Measurements from ENCODE around the gene LEMD3. TPM values are rescaled to one million over a fixed set of nuclear protein-coding genes. Genes with fewer than 3 reads are reported as not detected.
"Not testable (repeated sequence)": the region's sequence is repeated elsewhere in the genome, so short reads cannot be mapped to it uniquely, and the experiment has no call there.

The LEMD3 gene
- total RNA-seq, 1 donor from 2014 or later, result 29.2 TPM

DNA sequence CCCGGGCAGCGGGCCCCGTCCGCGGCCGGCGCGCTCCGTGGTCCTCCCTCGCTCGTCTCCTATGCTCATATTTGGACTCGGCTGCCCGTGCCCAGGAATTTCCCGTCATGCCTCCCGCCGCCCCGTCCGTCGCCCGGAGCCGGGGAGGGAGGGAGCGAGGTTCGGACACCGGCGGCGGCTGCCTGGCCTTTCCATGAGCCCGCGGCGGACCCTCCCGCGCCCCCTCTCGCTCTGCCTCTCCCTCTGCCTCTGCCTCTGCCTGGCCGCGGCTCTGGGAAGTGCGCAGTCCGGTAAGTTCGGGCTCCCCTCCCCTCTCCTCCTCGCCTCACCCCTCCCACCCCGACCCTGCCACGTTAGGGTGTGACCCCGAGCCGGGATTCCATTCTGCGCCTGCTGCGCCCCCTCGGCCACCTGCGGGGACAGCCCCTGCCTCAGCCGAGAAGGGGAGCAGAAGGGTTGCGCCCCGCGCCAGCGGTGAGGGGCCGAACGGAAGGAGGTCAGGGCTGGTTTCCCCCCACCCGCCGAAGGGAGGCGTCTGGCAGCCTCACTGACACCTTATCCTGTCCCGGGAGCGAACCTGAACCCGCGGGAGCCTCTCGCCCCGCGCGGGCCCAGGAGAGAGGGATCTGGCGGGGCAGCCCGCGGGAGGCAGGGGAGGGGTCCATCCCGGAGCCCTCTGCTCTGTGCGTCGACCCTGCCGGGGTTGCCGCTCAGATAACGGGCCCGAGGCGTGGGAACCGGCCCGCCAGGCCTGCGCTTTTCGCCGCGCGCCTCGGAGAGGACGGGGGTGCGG, 109.4 kb downstream of the LEMD3 start, which contains the start of gene MSRB3:
MSRB3 (plus strand) TSS at position 108 of the 793 bp plus-strand sequence. CDS start 29,897 bp downstream, outside the sequence.
- H3K36me3 Mint-ChIP-seq (ENCODE audit: low read depth), result no peaks in the 10 kb centered on the region
- H3K27ac Mint-ChIP-seq, result no peak within 1 kb of the TSS
- H3K4me3 Mint-ChIP-seq (ENCODE audit: low read depth), result peak within 1 kb of the TSS; percentile 54
- peaks cover 70% of the 10 kb centered on the region for H3K27me3 Mint-ChIP-seq (ENCODE audit: low read depth)
- no peaks in the 10 kb centered on the region for H3K9me3 Mint-ChIP-seq
- intact Hi-C loops (cut with micrococcal nuclease), result no loop called here
- no peak for DNase-seq (ENCODE audit: low spot score)
- peaks cover 4% of the 10 kb centered on the region for H3K4me1 Mint-ChIP-seq (ENCODE audit: low read depth)

DNA sequence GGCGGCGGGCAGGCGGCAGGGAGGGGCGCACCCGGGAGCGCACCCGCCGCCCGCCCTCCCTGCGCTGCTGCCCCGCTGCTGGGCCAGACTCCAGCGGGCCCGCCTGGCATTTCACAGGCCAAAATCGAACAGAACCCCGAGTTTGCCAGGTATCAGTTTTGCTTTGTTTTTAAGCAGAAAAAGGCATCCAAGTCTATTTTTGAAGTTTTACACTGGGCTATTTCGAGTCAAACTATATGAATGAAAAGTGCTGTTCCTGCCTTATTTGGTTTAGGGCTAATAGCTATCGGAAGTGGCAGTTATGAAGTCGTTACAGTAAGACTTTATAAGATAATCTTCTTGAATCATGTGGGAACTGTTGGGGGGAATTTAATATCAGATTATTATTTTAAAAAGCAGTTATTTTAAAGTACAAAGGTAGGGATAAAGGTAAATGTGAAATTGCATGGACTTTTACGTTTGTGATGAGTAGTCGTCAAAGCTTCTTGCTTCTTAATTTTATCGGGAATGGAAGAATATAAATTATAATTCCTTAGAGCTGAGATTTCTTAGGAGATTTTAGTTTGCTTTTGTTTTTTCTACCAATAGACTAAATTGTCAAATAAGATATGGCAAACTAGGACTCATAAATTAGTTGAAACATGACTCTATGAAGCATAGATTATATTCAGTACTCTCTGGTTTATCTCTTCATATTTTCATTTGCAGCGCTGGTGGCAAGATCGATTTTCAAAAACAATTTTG, 110.2 kb downstream of the LEMD3 start:
- intact Hi-C loops (cut with micrococcal nuclease), result no loop called here

DNA sequence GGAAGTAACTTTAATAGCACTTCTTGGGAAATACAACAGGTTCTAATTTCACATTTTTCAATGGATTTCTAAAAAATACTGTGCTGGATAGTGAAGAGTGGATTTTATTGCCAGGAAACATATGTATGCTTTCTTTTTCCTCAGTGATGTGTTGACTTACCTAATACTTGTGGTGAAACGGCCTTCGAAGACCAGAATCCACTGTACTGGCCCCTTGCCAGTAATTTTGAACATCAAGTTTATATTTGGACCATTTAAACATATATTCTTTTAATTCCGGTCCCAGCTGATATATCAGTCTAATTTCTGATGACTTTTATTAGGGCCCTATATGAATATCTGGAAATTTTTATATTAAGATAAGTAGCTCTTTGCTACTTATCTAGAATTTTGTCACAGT, 110.9 kb downstream of the LEMD3 start:
- DNase-seq (ENCODE audit: low spot score), result no peak
- intact Hi-C loops (cut with micrococcal nuclease), result no loop called here
- no peaks in the 10 kb centered on the region for H3K36me3 Mint-ChIP-seq (ENCODE audit: low read depth)
- peaks cover 59% of the 10 kb centered on the region for H3K27me3 Mint-ChIP-seq (ENCODE audit: low read depth)
- H3K4me3 Mint-ChIP-seq (ENCODE audit: low read depth), result no peak overlapping the region
- no peaks in the 10 kb centered on the region for H3K9me3 Mint-ChIP-seq
- H3K4me1 Mint-ChIP-seq (ENCODE audit: low read depth), result peaks cover 4% of the 10 kb centered on the region
- H3K27ac Mint-ChIP-seq, result no peak overlapping the region

More for the DNA sequence above, 110.2 kb downstream of the LEMD3 start:
- no peak for DNase-seq (ENCODE audit: low spot score)
- no peaks in the 10 kb centered on the region for H3K36me3 Mint-ChIP-seq (ENCODE audit: low read depth)
- H3K27ac Mint-ChIP-seq, result no peak overlapping the region
- H3K27me3 Mint-ChIP-seq (ENCODE audit: low read depth), result peaks cover 64% of the 10 kb centered on the region
- peaks cover 4% of the 10 kb centered on the region for H3K4me1 Mint-ChIP-seq (ENCODE audit: low read depth)
- peak overlapping the region; percentile 43 for H3K4me3 Mint-ChIP-seq (ENCODE audit: low read depth)
- no peaks in the 10 kb centered on the region for H3K9me3 Mint-ChIP-seq

DNA sequence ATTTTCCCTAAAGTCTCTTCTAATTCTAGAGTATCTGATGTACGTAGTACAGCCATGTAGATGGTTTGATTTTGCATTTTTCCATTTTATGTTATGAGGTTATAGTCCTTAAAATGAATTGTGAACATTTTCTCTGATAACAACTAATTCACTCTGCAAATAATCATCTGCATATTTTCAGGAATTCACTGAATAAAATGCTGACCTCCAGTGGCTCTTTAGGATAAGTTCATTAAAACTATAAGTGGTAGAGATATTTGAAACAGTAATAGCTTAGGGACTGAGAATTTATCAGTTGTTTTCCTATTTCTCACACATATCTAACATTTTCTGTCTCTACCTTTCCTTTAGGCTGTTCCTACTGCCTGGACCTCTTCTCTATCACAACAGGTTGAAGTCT, 113.5 kb downstream of the LEMD3 start:
- intact Hi-C loops (cut with micrococcal nuclease), result no loop called here
- Mint-ChIP-seq H3K9me3 (no peaks in the 10 kb centered on the region), H3K27me3 (ENCODE audit: low read depth) (peaks cover 40% of the 10 kb centered on the region), H3K36me3 (ENCODE audit: low read depth) (no peaks in the 10 kb centered on the region), H3K4me3 (ENCODE audit: low read depth) (no peak overlapping the region), H3K4me1 (ENCODE audit: low read depth) (peaks cover 4% of the 10 kb centered on the region), H3K27ac (no peak overlapping the region)
- DNase-seq (ENCODE audit: low spot score), result no peak

DNA sequence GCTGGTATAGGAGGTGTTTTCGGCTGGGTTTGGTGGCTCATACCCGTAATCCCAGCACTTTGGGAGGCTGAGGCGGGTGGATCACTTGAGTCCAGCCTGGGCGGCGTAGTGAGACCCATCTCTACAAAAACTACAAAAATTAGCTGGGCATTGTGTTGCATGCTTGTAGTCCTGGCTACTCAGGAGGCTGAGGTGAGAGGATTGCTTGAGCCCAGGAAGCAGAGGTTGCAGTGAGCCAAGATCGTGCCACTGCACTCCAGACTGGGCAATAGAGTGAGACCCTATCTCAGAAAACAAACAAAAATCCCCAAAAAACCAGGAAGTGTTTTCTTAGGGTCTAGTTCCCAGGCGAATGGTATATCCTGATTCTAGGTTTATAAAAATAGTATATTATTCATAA, 116.1 kb downstream of the LEMD3 start:
- intact Hi-C loops (cut with micrococcal nuclease); DNase-seq (ENCODE audit: low spot score); H3K27ac Mint-ChIP-seq; H3K4me3 Mint-ChIP-seq (ENCODE audit: low read depth); H3K4me1 Mint-ChIP-seq (ENCODE audit: low read depth); H3K9me3 Mint-ChIP-seq; H3K36me3 Mint-ChIP-seq (ENCODE audit: low read depth): not testable (repeated sequence)
- peaks cover 26% of the 10 kb centered on the region for H3K27me3 Mint-ChIP-seq (ENCODE audit: low read depth)

GRCh38 chr12:65287426-65287825, 118.0 kb downstream of the LEMD3 start:
- intact Hi-C loops (cut with micrococcal nuclease), result no loop called here
- no peaks in the 10 kb centered on the region for H3K9me3 Mint-ChIP-seq
- no peaks in the 10 kb centered on the region for H3K4me1 Mint-ChIP-seq (ENCODE audit: low read depth)
- H3K27me3 Mint-ChIP-seq (ENCODE audit: low read depth), result peaks cover 16% of the 10 kb centered on the region
- no peak for DNase-seq (ENCODE audit: low spot score)
- H3K27ac Mint-ChIP-seq, result no peak overlapping the region
- H3K4me3 Mint-ChIP-seq (ENCODE audit: low read depth), result no peak overlapping the region
- H3K36me3 Mint-ChIP-seq (ENCODE audit: low read depth), result no peaks in the 10 kb centered on the region

GRCh38 chr12:65292241-65292640, 122.9 kb downstream of the LEMD3 start:
- peaks cover 15% of the 10 kb centered on the region for H3K27me3 Mint-ChIP-seq (ENCODE audit: low read depth)
- no peak for DNase-seq (ENCODE audit: low spot score)
- no peak overlapping the region for H3K27ac Mint-ChIP-seq
- H3K4me3 Mint-ChIP-seq (ENCODE audit: low read depth), result no peak overlapping the region
- H3K36me3 Mint-ChIP-seq (ENCODE audit: low read depth), result no peaks in the 10 kb centered on the region
- intact Hi-C loops (cut with micrococcal nuclease), result no loop called here
- H3K9me3 Mint-ChIP-seq, result no peaks in the 10 kb centered on the region
- no peaks in the 10 kb centered on the region for H3K4me1 Mint-ChIP-seq (ENCODE audit: low read depth)

DNA sequence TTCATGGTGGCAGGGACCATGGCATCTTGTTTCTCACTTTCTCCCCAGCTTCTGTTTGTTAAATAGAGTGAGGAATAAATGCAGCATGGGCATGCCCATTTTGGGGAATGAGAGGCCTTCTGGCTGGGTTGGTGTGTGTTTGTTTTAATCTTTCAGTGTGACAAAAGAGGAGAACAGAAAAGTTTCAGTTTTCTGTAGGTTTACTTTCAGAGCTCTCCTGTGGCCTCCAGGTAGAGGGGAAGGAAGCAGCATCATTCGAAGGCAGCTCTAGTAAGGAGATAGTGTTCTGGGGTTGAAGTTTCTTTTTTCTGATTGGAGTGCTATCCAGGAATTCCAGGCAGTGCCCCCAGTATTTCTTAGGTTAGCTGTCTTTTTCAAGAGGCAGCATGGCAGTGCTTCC, 124.4 kb downstream of the LEMD3 start:
- intact Hi-C loops (cut with micrococcal nuclease), result no loop called here
- H3K36me3 Mint-ChIP-seq (ENCODE audit: low read depth), result no peaks in the 10 kb centered on the region
- H3K4me3 Mint-ChIP-seq (ENCODE audit: low read depth), result no peak overlapping the region
- no peaks in the 10 kb centered on the region for H3K4me1 Mint-ChIP-seq (ENCODE audit: low read depth)
- H3K27me3 Mint-ChIP-seq (ENCODE audit: low read depth), result peaks cover 15% of the 10 kb centered on the region
- no peak overlapping the region for H3K27ac Mint-ChIP-seq
- no peak for DNase-seq (ENCODE audit: low spot score)
- H3K9me3 Mint-ChIP-seq, result no peaks in the 10 kb centered on the region

- H3K9me3 Mint-ChIP-seq, result no peaks in the 10 kb centered on the region
- H3K36me3 Mint-ChIP-seq (ENCODE audit: low read depth), result no peaks in the 10 kb centered on the region
- no peak overlapping the region for H3K4me3 Mint-ChIP-seq (ENCODE audit: low read depth)
- DNase-seq (ENCODE audit: low spot score), result no peak
- peaks cover 19% of the 10 kb centered on the region for H3K27me3 Mint-ChIP-seq (ENCODE audit: low read depth)
- H3K4me1 Mint-ChIP-seq (ENCODE audit: low read depth), result no peaks in the 10 kb centered on the region
- H3K27ac Mint-ChIP-seq, result no peak overlapping the region
- intact Hi-C loops (cut with micrococcal nuclease), result no loop called here
Measured at GRCh38 chr12:65294641-65295262, 125.4 kb downstream of the LEMD3 start.

- H3K27ac Mint-ChIP-seq, result no peak overlapping the region
- intact Hi-C loops (cut with micrococcal nuclease), result no loop called here
- H3K4me1 Mint-ChIP-seq (ENCODE audit: low read depth), result no peaks in the 10 kb centered on the region
- H3K27me3 Mint-ChIP-seq (ENCODE audit: low read depth), result peaks cover 15% of the 10 kb centered on the region
- H3K4me3 Mint-ChIP-seq (ENCODE audit: low read depth), result no peak overlapping the region
- DNase-seq (ENCODE audit: low spot score), result no peak
- no peaks in the 10 kb centered on the region for H3K9me3 Mint-ChIP-seq
- H3K36me3 Mint-ChIP-seq (ENCODE audit: low read depth), result no peaks in the 10 kb centered on the region
Measured at GRCh38 chr12:65296508-65297265, 127.3 kb downstream of the LEMD3 start.
